DMS79 (cell line): ENCODE results near the gene BLOC1S5.
"Not testable (repeated sequence)": the region's sequence is repeated elsewhere in the genome, so short reads cannot be mapped to it uniquely, and the experiment has no call there.

Experiments
- DNase-seq: peaks from one replicate; lab custom pipeline; 2025; lab: John Stamatoyannopoulos, UW

BLOC1S5 gene

GRCh38 chr6:7993399-7993798 lies 70.8 kb downstream of the BLOC1S5 start:
- DNase-seq = no peak

DNA sequence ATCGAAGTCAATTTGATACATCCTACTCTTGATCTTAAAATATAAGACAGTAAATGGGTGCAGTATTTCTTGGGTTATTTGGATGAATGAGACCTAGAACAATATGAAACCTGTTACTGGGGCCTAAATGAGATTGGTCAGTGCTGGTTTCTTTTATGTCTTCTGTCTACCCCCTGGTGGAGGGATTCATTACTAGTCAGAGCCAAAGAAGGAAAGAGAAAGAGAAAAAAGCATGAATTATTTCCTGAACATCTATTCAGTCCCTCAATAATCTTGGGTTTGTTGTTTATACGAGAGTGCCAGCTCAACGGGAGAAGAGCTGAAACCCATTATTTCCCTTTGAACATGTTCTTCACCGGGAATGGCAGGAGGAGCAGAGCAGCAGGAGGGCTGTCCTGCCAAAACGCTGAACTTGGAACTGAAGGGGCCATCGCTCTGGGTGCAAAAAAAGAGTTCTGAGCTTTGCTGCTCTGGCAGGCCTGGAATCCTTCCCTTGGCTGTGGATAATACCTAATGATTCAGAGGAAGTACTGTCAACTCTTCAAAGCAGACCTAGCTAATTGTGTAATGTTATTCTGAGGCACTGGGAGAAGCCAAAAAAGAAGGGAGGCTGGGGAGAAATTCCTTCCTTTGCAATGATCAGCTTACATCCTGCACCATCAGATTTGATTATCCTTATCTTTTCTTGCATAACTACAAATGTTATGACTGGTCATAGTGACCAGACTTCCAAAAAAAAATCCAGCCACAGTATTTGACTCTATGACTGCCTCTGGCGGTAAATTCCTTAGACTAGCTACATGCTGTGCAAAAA lies 72.0 kb downstream of the BLOC1S5 start:
- DNase-seq = no peak

- no peak for DNase-seq
These were observed 72.7 kb downstream of the BLOC1S5 start for GRCh38 chr6:7991536-7991935.

DNA sequence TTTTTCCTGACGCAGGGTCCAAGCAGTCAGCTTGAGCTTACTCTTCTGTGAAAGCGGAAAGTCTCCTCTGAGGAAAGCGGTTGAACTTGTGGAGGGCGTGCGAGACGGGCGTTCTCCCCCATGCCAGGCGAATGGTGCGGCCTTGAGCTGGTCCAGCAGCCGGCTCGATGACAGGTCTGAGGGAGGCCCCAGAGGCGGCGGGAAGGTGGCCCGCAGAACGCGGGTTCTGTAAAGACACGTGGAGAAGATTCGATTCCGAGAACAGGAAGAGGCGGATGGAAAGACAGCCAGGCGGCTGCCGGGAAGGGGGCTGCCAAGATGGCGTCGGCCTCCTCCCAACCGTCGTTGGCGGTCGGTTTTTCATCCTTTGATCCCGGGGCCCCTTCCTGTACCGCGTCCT lies 78.0 kb downstream of the BLOC1S5 start:
- DNase-seq = no peak

DNA sequence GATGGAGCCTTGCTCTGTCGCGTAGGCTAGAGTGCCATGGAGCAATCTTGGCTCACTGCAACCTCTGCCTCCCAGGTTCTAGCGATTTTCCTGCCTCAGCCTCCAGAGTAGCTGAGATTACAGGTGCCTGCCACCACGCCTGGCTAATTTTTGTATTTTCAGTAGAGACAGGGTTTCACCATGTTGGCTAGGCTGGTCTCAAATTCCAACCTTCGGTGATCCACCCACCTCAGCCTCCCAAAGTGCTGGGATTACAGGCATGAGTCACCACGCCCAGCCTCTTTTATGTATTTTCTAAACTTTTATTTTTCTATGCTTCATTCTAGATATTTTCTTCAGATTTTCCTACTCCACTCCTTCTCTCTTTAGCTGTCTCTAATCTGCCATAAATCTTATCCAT lies 80.2 kb downstream of the BLOC1S5 start:
- DNase-seq = not testable (repeated sequence)

- no peak for DNase-seq
These were observed 84.4 kb downstream of the BLOC1S5 start for GRCh38 chr6:7979831-7980230.

GRCh38 chr6:7978736-7979135 lies 85.5 kb downstream of the BLOC1S5 start:
- DNase-seq = peak; percentile 5

DNA sequence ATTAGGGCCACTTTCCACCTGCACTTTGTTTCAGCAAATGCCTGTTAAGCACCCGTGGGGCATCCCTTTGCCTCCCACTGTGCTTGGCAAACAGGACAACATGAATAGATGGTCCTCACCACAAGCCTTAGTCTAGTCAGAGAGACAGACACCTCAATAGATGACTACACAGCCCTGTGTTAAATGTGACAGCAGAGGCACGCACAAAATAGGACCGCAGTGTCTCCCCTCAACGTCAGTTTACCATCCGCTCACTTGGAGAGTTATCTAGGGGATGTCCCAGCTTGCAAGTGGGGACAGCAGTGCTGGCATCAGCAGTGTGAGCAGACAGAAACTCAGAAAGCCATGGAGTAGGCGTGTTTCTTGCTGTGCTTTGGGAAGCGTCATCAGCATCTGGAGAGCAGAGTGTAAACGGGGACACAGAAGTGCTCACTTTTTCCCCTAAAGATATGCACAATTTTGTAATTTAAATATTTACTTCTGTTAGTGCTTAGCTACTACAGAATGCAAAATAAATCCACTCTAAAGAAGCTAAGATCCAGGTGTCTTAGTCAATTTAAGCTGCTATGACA lies 87.6 kb downstream of the BLOC1S5 start:
- no peak for DNase-seq

DNA sequence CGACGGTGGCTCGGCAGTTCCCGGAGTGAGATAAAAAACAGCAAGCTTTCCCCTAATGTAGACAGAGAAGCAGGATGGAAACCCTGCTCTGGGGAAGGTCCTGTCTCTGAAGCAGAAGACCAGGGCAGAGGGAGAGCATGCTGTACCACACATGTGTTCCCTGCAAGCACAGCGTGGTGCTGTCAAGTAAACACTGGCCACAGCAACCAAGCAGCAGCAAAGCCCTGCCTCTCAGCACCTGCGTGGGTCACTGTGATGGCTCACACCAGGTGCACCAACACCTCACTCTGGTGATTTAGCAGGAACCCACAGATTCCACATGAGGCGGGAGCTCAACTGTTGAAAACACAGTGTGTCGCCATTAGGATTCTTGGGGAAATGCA lies 88.4 kb downstream of the BLOC1S5 start:
- DNase-seq = no peak

- peak; percentile 27 for DNase-seq
These were observed 89.0 kb downstream of the BLOC1S5 start for GRCh38 chr6:7974938-7975763.

GRCh38 chr6:7974565-7974937 lies 89.6 kb downstream of the BLOC1S5 start:
- DNase-seq = no peak

DNA sequence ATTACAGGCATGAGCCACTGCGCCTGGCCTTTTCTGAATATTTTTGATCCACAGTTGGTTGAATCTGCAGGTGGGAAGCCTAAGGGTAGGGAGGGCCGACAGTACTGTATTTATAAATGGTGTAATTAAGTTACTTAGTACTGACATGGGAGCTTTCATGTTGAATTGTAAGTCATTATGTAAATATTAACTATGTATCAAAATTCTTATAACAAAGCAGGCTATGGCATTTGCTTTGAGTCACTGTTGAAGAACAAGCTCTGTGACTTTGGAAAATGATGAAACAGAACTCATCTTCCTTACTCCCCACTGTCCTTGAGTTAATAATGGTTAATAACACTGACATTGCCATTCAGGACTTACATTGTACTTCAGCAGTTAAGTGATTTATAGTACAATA lies 90.6 kb downstream of the BLOC1S5 start:
- no peak for DNase-seq

- no peak for DNase-seq
These were observed 92.7 kb downstream of the BLOC1S5 start for GRCh38 chr6:7971499-7971898.

- no peak for DNase-seq
These were observed 93.6 kb downstream of the BLOC1S5 start for GRCh38 chr6:7970616-7971015.
